NCI-H1417 treated with DMSO at 0.1 percent for 48 hours (cell line): ENCODE results near the gene TMEM95.
A peak's percentile ranks its signal among the peaks of the same experiment; 100 is the strongest.

Experiments
- DNase-seq: peaks from one replicate; lab custom pipeline; 2025; lab: John Stamatoyannopoulos, UW

The TMEM95 gene

GRCh38 chr17:7379134-7379533 lies 24.2 kb downstream of the TMEM95 start:
- DNase-seq = no peak

GRCh38 chr17:7380321-7380720 lies 25.4 kb downstream of the TMEM95 start:
- DNase-seq = no peak

GRCh38 chr17:7380855-7381683 lies 26.1 kb downstream of the TMEM95 start, which contains the start of gene TNK1:
Gene TNK1, plus strand, starts transcription at chr17:7381089. Its CDS starts 1,838 bp downstream, at chr17:7382927.
- no peak for DNase-seq

GRCh38 chr17:7382901-7383300 lies 27.9 kb downstream of the TMEM95 start:
- DNase-seq = no peak

GRCh38 chr17:7383371-7383741 lies 28.4 kb downstream of the TMEM95 start:
- DNase-seq = no peak

GRCh38 chr17:7383742-7384488 lies 29.0 kb downstream of the TMEM95 start:
- no peak for DNase-seq

GRCh38 chr17:7384489-7385081 lies 29.6 kb downstream of the TMEM95 start:
- DNase-seq = no peak

- no peak for DNase-seq
Measured at GRCh38 chr17:7388856-7389255, 33.9 kb downstream of the TMEM95 start.

- no peak for DNase-seq
Measured at GRCh38 chr17:7389924-7390910, 35.3 kb downstream of the TMEM95 start.

- DNase-seq = no peak
Measured at GRCh38 chr17:7391307-7391706, 36.4 kb downstream of the TMEM95 start.

- DNase-seq = no peak
Measured at GRCh38 chr17:7392696-7393612, 38.0 kb downstream of the TMEM95 start.

- no peak for DNase-seq
Measured at GRCh38 chr17:7393613-7394451, 38.9 kb downstream of the TMEM95 start.

GRCh38 chr17:7394452-7395191 lies 39.7 kb downstream of the TMEM95 start, which contains the start of gene PLSCR3:
Gene PLSCR3, minus strand, starts transcription at chr17:7394525. Its CDS starts 415 bp downstream, at chr17:7394110.
- DNase-seq = no peak

GRCh38 chr17:7396147-7396546 lies 41.2 kb downstream of the TMEM95 start:
- no peak for DNase-seq

GRCh38 chr17:7398612-7399011 lies 43.7 kb downstream of the TMEM95 start:
- DNase-seq = no peak

- DNase-seq = no peak
Measured at GRCh38 chr17:7403043-7403726, 48.2 kb downstream of the TMEM95 start.

GRCh38 chr17:7403727-7403976 lies 48.7 kb downstream of the TMEM95 start:
- no peak for DNase-seq

GRCh38 chr17:7403977-7404736 lies 49.2 kb downstream of the TMEM95 start, which contains the start of gene TMEM256:
Gene TMEM256, minus strand, starts transcription at chr17:7404097. Its CDS starts 13 bp downstream, at chr17:7404084.
- peak; percentile 83 for DNase-seq
